Stimulated activated CD8-positive, alpha-beta memory T cell treated with anti-CD3 and anti-CD28 coated beads, Interleukin-15, amount 100 ng/mL, for 4 hours (primary cell): ENCODE measurements around the gene TTC33.
"Not testable (repeated sequence)": the region's sequence is repeated elsewhere in the genome, so short reads cannot be mapped to it uniquely, and the experiment has no call there.

Source experiments
- DNase-seq, 2 donors: peaks; one replicate each; pipeline ENCODE4 v3.0.0-alpha.2; 2020; ENCODE audit warnings: low read depth in 2 of 2

The TTC33 gene

DNA sequence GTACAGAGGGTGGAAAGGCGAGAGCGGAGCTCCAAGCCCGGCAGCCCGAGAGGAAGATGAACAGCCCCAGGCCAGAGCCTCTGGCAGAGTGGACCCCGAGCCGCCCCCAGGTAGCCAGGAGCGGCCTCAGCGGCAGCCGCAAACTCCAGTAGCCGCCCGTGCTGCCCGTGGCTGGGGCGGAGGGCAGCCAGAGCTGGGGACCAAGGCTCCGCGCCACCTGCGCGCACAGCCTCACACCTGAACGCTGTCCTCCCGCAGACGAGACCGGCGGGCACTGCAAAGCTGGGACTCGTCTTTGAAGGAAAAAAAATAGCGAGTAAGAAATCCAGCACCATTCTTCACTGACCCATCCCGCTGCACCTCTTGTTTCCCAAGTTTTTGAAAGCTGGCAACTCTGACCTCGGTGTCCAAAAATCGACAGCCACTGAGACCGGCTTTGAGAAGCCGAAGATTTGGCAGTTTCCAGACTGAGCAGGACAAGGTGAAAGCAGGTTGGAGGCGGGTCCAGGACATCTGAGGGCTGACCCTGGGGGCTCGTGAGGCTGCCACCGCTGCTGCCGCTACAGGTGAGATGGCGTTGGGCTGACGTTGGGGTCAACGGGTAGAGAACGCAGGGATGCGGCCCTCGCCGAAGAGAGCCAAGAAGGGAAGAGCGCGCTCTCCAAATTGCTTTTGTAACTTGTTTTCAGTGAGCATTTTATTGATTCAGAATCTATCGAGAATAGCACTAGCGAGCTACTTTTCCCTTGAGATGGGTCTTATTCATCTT, 75.7 kb downstream of the TTC33 start, which contains the start of gene PTGER4:
Gene PTGER4 (plus strand): TSS at position 3 of the 769 bp plus-strand sequence. CDS start 1,079 bp downstream, outside the sequence.
- DNase-seq, result no peak

DNA sequence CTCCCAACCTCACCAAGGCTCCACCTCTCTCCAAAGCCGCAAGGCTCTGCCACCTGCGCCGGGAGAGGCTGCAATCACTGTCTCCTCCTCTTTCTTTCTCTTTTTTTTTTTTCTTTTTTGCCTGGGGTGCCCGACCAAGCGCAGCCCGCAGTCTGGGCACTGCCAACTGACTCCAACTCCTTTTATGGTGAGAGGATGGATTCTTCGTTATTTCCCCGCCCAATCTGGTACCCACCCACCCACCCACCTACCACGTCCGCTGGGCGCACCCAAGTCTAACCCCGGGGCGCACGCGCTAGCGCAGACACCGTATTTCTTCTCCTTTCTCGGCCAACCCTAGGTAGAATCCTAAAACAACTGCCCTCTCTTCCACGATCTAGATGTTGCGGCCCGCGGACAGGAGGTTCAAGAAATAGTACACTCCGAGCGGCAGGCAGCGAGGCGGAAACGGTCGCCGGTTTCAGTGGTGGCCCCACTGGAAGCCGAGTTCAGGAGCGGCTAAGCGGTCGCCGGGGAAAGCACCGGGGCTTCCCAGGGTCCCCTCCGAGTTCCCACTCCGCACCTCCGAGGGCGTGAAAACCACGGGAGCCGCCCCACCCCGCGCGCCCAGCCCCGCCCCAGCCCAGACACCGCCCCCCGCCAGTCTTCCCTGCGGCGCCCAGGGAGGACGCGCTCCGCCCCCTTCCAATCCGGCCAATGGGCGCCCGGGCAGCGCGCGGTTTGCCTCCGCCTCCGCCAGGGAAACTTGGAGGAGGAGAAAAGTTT, 76.4 kb downstream of the TTC33 start:
- DNase-seq, result peak; percentile 84 to 86

DNA sequence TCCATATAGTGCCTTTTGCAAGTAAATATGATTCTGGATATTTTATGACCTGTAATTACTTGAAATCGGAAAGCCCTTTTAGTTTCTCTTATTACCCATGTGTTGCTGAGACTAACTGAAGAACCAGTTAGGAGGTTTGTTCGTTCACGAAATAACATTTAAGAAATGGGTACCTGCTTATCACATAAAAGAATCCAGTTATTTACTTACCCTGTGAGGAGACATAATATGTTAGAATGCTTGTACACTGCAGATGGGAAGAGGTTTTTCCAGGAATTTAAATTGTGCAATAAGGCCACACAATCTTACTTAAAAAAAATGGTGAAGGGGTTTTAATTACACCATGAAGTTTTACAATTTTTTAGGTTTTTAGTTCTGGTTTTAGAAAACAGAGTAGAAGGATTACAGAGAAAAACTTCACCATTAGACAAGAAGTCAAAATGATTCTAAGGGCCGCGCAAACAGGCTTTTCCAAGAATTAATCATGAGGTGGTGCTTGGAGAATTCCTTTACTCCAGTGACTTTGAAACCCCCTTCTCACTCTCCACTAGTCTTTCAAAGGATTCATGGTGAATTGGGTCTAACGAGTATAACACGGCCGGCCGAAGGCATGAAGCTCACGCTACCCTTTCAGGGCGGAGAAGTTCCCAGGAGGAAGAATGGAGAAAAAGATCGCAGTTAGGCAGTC, 77.2 kb downstream of the TTC33 start:
- no peak for DNase-seq

DNA sequence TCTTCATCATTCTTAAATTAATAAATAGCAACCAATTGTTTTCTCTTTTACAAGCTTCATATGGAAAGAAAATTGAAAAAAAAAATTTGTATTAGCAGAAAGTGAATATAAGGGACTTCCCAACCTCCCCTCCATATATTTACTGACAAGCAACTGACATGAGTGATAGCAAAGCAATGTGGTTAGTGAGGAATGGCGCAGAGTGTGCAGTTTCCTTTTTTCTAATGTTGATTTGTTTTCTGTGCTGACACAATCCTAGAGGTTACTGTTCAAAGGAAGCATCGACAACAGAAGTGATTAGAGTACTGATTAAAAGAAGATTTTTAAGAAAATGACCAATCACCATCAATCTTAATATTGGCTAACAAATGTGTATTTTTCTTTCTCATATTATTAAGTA, 77.7 kb downstream of the TTC33 start:
- DNase-seq, result no peak

DNA sequence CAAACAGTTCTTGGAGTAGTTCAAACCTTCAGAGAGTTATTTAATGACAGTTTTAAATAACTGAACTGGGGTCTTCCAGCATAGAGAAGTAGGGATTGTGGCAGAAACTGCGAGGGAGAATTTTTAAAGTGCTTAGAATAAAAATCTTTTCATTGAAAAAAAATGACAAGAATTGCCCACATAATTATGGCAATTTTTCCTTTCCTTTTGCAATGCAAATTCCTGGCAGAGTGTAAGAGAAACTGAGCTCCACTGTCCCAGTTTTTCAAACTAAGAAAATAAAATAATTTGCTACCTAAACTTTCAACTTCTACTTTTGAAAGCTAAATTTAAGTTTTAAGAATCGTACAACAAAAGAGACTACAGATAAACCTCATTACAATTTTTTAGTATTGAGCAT, 78.3 kb downstream of the TTC33 start:
- no peak for DNase-seq

DNA sequence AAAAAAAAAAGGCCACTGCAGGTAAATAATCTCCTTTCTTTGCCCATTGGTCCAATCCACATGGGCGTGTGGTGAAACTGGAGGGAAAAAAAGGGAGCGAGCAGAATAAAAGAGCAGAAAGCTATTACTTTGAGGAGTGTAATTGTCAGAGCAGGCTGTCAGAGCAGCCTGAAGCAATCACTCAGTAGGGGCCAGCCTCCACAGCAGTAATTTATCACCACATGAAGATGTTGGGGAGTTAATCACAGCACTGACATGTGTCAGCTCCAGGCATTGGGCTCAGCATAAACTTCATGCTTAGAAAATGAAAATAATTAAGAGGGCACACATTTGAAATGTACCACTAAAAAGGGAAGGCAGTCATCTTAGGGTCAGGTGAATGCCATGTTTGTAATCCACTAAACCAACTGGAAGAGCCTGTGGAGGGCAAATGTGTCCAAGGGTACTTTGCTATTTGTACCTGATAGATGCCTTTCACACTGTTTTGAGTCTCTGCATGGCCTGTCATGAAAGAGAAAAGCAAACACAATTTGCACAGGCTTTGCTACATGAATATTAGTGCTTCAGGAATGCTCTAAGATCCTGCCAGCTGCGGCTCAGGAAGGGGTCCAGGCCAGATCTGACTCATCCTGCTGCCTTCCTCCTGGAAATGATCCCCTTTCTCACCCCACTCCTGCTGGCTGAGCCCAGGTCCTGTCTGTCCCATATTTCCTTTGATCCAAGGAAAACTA, 79.0 kb downstream of the TTC33 start:
- no peak for DNase-seq

DNA sequence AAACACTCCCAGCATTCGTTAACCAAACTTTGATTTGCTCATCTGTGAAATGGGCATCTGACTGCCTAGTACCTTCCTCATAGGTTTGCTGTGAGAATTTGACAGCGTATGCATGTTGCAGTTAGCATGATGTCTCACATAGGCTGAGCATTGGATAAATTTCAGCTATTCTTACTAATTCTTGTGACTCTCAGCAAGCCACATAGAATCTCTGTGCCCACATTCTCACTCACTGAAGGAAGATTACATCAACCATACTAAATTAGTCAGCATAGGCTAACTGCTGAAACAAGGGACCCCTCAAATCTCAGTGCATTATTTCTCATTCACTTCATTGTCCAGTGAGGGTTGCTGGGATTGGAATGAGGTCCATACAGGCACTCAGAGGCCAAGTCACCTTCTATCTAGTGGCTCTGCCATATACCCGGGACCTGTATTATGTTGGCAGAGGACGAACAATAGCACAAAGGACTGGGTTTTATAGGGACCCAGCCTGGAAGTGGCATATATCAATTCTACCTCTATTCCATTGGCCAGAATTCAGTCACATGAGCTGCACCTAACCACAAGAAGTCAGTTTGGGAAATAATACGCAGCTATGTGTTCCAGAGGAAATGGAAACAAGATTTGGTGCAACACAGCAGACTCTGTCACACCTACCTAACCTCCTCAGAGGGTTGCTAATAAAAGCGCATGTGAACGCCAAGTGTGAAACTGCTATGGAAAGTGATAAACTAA, 80.2 kb downstream of the TTC33 start:
- DNase-seq, result no peak

DNA sequence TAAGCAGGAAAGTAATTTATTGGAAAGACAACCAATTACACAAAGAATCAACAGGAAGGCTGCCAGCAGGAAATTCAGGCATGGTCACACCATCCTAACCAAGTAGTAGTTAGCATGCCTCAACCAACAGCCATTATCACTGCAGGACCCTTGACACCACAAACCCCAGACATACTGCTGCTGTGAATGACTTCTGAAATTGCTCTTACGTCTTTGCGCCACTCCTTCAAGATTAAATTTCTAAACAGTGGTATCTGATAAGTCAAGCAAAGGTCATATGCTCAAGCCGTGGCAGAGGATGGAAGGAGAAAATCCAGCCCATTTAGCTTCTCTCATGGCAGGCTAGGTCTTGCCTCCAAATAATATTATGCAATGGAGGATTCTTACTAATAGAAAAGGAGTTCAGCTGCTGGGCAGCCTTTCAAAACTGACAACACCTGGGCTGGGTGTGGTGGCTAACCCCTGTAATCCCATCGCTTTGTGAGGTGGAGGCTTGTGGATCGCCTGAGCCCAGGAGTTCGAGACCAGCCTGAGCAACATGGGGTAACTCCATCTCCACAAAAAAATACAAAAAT, 81.0 kb downstream of the TTC33 start:
- no peak for DNase-seq

DNA sequence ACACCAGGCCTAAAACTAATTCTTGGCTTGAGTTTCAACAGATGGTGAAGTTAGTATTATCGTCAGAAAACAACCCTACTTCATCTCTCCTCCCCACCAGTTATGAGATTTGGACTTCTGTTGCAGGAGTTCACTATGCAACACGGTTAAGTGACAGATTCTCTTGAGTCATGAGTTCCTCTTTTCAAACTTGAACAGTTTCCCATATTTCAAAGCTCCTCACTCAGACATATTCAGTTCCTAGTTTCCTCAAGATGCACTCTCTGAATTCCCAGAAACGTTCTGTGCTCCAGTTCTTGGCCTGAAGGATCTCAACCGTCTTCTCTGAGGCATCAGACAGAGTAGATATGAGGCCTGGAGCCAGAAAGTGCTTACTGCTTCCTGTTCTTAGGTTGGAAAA, 83.3 kb downstream of the TTC33 start:
- no peak for DNase-seq

DNA sequence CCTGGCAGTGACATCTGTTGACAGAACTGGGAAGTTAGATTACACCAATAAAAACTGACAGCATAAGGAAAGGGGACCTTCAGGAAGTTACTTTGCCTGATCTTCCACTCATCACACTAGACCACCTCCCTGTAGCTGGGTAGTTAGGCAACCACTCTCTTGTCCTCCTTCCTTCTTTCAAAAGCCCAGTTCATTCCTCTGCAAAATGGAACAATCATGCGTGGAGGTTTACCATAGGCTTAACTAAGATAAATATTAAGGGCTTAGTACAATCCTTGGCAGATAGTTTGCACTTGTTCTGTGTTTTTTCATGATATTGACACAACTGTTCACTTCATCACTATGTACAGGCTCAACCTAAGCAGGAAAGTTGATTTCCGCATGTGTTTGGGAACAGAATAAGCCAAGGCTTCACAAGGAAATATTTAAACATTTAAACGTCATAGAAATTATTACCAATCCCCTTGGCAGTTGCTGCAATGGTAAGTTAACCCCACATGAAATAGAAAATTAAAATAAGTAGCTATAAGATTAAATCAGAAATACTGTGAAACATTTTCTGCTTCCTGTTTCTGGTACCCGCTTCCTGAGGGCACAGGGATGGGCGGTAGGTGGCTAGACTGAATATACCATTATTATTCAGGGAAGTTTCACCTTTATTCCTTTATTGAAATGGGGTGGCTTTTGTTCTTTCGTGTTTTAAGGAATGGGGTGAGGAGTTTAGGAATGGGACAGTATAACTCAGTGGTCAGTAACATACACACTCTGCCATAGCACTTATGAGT, 86.0 kb downstream of the TTC33 start:
- no peak for DNase-seq

DNA sequence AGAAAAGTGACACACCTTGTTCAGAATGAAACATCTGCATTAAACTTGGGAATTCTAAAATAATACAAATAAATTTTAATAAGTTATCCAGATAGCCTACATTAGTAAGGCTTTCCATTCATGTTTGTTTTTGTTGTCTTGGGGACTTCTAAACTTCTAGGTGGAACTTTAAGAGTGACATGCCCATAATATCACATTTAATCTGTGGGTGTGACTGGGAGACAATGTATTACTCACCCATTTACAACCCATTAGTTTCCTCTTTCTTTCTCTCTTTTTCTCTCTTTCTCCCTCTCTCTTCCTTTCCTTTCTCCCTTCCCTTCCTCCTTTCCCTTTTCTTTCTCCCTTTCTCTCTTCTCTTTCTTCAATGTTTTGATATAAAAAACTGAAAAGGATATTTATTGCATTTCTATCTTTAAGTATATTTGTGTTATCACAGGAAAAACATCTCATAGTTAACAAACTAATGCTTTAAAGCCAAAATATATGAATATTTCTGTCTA, 88.5 kb downstream of the TTC33 start:
- DNase-seq, result no peak

DNA sequence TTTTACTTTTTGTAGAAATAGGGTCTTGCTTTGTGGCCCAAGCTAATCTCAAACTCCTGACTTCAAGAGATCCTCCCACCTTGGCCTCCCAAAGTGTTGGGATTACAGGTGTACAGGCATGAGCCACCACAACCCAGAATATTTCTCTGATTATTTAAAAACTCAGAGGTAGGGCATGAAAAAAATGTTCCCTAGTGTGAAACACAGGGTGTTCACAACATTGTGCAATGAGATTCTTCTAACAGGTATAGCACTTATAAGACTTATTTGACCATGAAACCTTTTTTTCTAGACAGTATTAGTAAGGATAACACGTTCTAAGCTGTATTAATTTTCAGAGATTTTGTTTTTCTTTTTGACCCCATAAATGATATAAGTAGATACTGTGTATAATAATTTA, 89.1 kb downstream of the TTC33 start:
- DNase-seq, result no peak

DNA sequence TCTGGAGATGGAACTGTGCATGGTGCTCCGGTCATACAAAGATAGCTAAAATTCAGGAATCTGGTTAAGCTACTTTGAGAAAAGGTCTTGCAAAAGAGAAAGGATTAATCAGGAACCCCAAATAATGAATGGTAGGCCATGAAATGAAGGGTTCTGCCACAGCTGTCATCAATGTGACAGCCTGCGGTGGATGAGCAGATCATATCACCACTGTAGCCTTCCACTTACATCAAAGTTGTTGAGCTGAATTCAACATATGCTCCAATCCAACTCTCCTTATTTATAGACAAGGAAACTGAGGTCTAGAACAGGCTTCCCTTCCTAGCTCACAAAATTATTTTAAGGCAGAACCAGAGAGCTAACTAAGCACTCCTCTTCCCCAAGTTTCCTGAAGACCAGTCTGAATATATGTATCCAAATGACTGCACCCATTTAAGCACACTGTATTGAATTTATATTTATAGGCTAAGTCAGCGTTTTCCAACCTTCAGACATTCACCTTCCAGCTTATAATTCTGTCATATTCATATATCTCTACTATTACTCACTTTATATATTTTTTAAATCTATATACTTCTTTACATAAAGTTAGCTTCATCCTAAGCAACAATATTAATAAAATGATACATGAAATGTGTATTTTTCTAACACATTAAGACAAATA, 90.0 kb downstream of the TTC33 start:
- no peak for DNase-seq

DNA sequence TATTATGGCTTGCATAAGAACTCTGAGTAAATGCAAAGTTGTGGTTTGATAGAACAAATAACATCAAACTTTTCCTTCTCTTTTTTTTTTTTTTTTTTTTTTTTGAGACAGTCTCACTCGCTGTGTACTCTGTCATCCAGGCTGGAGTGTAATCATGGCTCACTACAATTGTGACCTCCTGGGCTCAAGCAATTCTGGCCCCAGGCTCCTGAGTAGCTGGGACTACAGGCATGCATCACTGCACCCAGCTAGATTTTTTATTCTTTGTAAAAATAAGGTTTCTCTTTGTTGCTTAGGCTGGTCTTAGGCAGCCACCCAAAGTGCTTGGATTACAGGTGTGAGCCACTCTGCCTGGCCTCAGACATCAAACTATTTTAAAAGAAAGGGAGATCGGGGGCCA, 95.0 kb downstream of the TTC33 start:
- DNase-seq, result no peak

DNA sequence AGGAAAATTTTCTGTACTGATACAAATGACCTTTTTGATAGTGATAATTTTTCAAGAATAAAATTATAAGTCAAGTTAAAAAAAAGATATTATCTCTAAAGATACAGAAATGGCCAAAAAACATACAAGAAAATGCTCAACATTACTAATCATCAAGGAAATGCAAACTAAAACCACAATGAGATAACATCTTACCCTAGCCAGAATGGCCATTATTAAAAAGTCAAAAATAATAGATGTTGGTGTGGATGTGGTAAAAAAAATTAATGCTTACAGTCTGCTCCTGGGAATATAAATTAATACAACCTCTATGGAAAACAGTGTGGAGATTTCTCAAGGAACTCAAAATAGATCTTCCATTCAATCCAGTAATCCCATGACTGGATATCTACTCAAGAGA, 99.0 kb downstream of the TTC33 start:
- no peak for DNase-seq

DNA sequence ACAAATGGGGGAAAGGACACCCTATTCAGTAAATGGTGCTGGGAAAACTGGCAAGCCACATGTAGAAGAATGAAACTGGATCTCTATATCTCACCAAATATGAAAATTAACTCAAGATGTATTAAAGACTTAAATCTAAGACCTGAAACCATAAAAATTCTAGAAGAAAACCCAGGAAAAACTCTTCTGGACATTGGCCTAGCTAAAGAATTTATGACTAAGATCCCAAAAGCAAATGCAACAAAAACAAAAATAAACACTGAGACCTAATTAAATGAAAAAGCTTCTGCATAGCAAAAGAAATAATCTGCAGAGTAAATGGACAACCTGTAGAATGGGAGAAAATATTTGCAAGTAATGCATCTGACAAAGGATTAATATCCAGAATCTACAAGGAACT, 99.7 kb downstream of the TTC33 start:
- not testable (repeated sequence) for DNase-seq

DNA sequence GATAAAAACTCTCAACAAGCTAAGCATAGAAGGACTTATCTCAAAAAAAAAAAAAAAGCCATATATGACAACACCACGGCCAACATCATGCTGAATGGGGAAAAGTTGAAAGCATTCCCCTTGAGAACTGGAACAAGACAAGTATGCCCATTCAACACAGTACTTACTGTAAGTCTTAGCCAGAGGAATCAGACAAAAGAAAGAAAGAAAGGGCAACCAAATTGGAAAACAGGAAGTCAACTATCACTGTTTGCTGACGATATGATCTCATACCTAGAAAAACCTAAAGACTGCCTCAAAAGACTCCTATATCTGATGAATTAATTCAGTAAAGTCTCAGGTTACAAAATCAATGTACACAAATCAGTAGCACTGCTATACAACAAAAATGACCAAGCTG, 100.6 kb downstream of the TTC33 start:
- no peak for DNase-seq

DNA sequence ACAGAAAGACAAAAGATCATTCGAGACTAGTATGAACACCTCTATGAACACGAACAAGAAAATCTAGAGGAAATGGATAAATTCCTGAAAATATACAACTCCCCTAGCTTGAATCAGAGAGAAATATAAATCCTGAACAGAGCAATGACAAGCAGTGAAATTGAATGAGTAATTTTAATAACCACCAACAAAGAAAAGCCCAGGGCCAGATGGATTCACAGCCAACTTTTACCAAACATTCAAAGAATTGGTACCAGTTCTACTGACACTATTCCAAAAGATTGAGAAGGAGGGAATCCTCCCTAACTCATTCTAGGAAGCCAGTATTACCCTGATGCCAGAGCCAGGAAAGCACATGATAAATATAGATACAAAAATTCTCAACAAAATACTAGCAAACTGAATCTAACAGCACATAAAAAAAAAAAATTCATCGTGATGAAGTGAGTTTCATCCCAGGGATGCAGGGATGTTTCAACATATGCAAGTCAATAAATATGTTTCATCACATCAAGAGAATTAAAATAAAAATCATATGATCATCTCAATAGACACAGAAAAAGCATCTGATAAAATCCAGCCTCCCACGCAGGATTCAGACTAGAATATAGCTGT, 101.3 kb downstream of the TTC33 start:
- no peak for DNase-seq
